Aorta (tissue), 5 donors: Measurements from ENCODE around the gene C10orf90. TPM values are rescaled to one million over a fixed set of nuclear protein-coding genes. Genes with fewer than 3 reads are reported as not detected.

ENCODE experiments used
- ATAC-seq: fragments of 200-7000 bp; cut with Tn5 transposase; one replicate; pipeline ENCODE4 v1.9.1; 2022; ENCODE audit warnings: moderate library complexity; ENCODE audit not compliant: low FRiP score
- DNase-seq, 2 donors: peaks; one replicate each; pipeline ENCODE4 v3.0.0-alpha.2; 2020
- H3K27ac ChIP-seq, 2 donors: one replicate each; pipeline ENCODE4 v1.5.1; 2013; ENCODE audit warnings: low read length in 2 of 2, mild to moderate bottlenecking in 2 of 2, moderate library complexity in 2 of 2, control low read depth in 1 of 2, inconsistent platforms in 1 of 2, low read depth in 1 of 2
- H3K27me3 ChIP-seq, 2 donors: one replicate each; pipeline ENCODE4 v1.6.1; 2013; ENCODE audit warnings: control low read depth in 1 of 2, low read length in 1 of 2, mild to moderate bottlenecking in 1 of 2, moderate library complexity in 1 of 2; ENCODE audit not compliant: insufficient read depth in 2 of 2, control insufficient read depth in 1 of 2
- H3K36me3 ChIP-seq, 2 donors: one replicate each; pipeline ENCODE4 v1.6.1; 2013; ENCODE audit warnings: control low read depth in 1 of 2, low read length in 1 of 2, mild to moderate bottlenecking in 1 of 2; ENCODE audit not compliant: insufficient read depth in 2 of 2, control insufficient read depth in 1 of 2
- H3K4me1 ChIP-seq, 2 donors: one replicate each; pipeline ENCODE4 v1.6.1; 2013; ENCODE audit warnings: low read length in 2 of 2, control low read depth in 1 of 2, mild to moderate bottlenecking in 1 of 2, moderate library complexity in 1 of 2; ENCODE audit not compliant: insufficient read depth in 2 of 2, control insufficient read depth in 1 of 2
- H3K4me3 ChIP-seq, 2 donors: one replicate each; pipeline ENCODE4 v1.5.1; 2013; ENCODE audit warnings: low read length in 2 of 2, control low read depth in 1 of 2, mild to moderate bottlenecking in 1 of 2
- H3K9me3 ChIP-seq: one replicate; pipeline ENCODE4 v1.6.1; 2013; ENCODE audit warnings: mild to moderate bottlenecking, low read length; ENCODE audit not compliant: control insufficient read depth
- WGBS, 2 donors: extraction: QIAGEN DNeasy Blood & Tissue Kit; methylation state at CpG; one replicate each; pipeline ENCODE4 v1.1.7; 2013; 5-methylcytosine and 5-hydroxymethylcytosine counted together
- intact Hi-C, 2 donors: fragments of 100-400 bp; cut with DNase I; formaldehyde crosslinking; loops; one replicate each; pipeline versions ENCODE4 v1.14.2 to v1.15.0; 2022
- polyA plus RNA-seq, 2 donors: library from polyadenylated mRNA; stranded (reverse); fragments of 200-250 nt; gene quantifications; one replicate each; pipeline ENCODE4 v1.2.3, GENCODE V29; 2013
- total RNA-seq, 2 donors: library from RNA; stranded (reverse); fragmentation: NEBNext Ultra II Directional; extraction: Animal tissue kit (Norgen Biotek cat#: 25700); gene quantifications; one replicate each; pipeline ENCODE4 v1.2.1, GENCODE V29; 2021
- donor health status: healthy with polysubstance abuse.
- donor health status: Bipolar disorder and iron deficiency.
- donor health status: DM: no; HTN: no; CAD: no.
- donor health status: DM: no; HTN: no; CAD: no.
- donor health status: DM: yes; HTN: yes; CAD: no.

The C10orf90 gene
- total and polyA plus RNA-seq, 4 donors, result not detected

DNA sequence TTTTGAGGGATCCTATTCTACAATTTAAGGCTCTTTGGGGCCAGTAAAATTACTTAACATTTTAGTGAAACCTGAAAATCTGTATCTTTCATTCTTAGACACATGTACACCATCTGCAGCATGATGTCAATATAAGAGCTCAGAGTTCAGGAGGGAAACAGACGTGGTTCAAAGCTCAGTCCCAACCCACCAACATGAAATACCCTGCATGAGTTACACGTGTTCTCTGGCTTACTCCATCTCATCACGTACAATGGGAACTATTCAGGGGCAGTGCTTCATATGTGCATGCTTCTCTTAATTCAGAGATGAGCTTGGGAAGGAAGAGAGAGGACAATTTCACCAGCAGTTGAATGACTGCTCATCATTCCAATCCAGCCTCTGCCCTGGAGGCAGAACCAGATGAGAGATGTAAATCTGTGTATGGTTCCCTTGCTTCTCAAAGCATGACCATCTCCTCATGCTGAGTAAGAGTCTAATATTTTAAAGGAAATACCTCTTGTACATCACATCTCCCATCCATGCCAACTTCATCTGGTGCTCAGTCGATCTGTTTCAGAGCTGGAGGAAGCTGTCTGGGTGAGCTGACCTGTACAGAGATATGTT is 253.2 kb downstream of the C10orf90 start:
- intact Hi-C loops, result no loop called here
- no peaks in the 10 kb centered on the region for H3K36me3 ChIP-seq
- H3K9me3 ChIP-seq, result peaks cover 4% of the 10 kb centered on the region
- no peak overlapping the region for H3K4me3 ChIP-seq
- H3K4me1 ChIP-seq, result no peaks in the 10 kb centered on the region
- DNase-seq (no peak), ATAC-seq (no peak)
- 75 to 77% methylated on average over 4 of the region's 4 CpGs for WGBS, 2 donors
- no peaks in the 10 kb centered on the region for H3K27me3 ChIP-seq
- H3K27ac ChIP-seq, result no peak overlapping the region

GRCh38 chr10:126409821-126410220 is 260.7 kb downstream of the C10orf90 start:
- H3K36me3 ChIP-seq, result no peaks in the 10 kb centered on the region
- H3K4me3 ChIP-seq, result no peak overlapping the region
- 82 to 87% methylated on average over 6 of the region's 6 CpGs for WGBS, 2 donors
- no peak for ATAC-seq
- no peaks in the 10 kb centered on the region for H3K4me1 ChIP-seq
- intact Hi-C loops, result no loop called here
- no peak overlapping the region for H3K27ac ChIP-seq
- no peaks in the 10 kb centered on the region for H3K27me3 ChIP-seq
- DNase-seq, result no peak
- no peaks in the 10 kb centered on the region for H3K9me3 ChIP-seq

- Histone ChIP-seq H3K4me1 (no peaks in the 10 kb centered on the region), H3K27me3 (no peaks in the 10 kb centered on the region), H3K4me3 (no peak overlapping the region), H3K36me3 (no peaks in the 10 kb centered on the region), H3K9me3 (no peaks in the 10 kb centered on the region), H3K27ac (no peak overlapping the region)
- ATAC-seq (no peak), DNase-seq (no peak)
- WGBS, 2 donors, result 67 to 68% methylated on average over 11 of the region's 11 CpGs
- intact Hi-C loops, result no loop called here
Measured at GRCh38 chr10:126408953-126409641, 261.4 kb downstream of the C10orf90 start.

DNA sequence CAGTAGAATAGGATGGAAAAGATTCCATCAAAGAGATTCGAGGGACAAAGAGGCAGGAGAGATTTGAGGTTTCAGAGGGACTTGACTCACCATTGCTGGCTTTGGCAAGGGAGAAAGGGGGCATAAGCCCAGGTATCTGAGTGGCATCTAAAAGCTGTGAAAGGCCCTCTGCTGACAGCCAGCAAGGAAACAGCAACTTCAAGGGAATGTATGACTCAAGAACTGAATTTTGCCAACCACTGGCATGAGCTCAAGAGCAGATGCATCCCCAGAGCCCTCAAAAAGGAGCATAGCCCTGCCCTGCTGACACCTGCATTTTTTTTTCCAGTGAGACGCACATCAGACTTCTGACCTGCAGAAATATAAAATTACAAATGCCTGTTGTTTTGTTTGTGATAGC is 262.7 kb downstream of the C10orf90 start:
- Histone ChIP-seq H3K4me3 (no peak overlapping the region), H3K9me3 (no peaks in the 10 kb centered on the region), H3K27ac (no peak overlapping the region), H3K27me3 (no peaks in the 10 kb centered on the region), H3K36me3 (no peaks in the 10 kb centered on the region), H3K4me1 (no peaks in the 10 kb centered on the region)
- DNase-seq (no peak), ATAC-seq (no peak)
- WGBS, 2 donors, result 68 to 74% methylated on average over 2 of the region's 2 CpGs
- intact Hi-C loops, result no loop called here

GRCh38 chr10:126405239-126405775 is 265.2 kb downstream of the C10orf90 start:
- Histone ChIP-seq H3K27ac (no peak overlapping the region), H3K36me3 (no peaks in the 10 kb centered on the region), H3K4me3 (no peak overlapping the region), H3K4me1 (no peaks in the 10 kb centered on the region), H3K27me3 (no peaks in the 10 kb centered on the region), H3K9me3 (no peaks in the 10 kb centered on the region)
- intact Hi-C loops, result no loop called here
- DNase-seq (no peak), ATAC-seq (no peak)
- 76 to 86% methylated on average over 6 of the region's 6 CpGs for WGBS, 2 donors

DNA sequence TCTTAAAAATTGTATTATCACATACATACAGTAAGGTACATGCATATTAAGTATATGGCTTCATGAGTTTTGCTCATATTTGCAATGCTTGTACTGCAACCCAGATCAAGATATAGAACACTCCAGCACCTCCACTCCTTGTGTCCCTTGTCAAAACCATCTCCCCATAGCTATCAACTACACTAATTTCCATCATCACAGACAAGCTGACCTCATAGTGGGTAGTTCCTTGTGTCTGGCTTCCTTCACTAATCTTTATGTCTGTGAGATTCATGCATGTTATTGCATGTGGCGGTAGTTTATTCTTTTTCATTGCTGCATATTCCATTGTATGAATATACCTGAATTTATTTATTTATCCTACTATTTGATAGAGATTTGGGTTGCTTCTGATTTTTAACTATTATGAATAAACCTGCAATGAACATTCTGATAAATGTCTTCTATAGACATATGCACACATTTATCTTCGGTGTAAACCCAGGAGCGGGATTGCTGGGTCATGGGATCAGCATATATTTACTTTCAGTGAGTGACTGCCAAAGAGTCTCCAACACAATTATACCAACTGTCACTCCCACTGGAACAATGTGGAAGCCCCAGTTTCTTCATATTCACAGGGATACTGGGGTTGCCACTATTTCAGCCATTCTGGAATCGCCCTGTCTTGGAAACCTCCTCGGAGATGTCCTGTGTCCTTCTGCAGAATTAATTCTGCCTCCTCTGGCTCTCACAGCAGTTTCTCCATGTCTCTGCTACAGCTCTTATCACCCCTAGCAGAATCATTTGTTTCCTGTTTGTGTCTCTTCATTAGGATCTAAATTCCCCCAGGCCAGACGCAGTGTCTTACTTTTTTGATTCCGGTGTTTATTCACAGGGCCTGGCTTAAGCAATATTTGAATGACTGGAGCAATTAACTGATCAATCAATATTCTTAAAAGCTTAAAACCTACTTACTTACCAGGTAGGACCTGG is 267.5 kb downstream of the C10orf90 start:
- Histone ChIP-seq H3K36me3 (no peaks in the 10 kb centered on the region), H3K27me3 (no peaks in the 10 kb centered on the region), H3K4me3 (no peak overlapping the region), H3K27ac (no peak overlapping the region), H3K9me3 (no peaks in the 10 kb centered on the region), H3K4me1 (no peaks in the 10 kb centered on the region)
- intact Hi-C loops, result no loop called here
- no peak for ATAC-seq
- no peak for DNase-seq
- 78 to 83% methylated on average over 7 of the region's 7 CpGs for WGBS, 2 donors

DNA sequence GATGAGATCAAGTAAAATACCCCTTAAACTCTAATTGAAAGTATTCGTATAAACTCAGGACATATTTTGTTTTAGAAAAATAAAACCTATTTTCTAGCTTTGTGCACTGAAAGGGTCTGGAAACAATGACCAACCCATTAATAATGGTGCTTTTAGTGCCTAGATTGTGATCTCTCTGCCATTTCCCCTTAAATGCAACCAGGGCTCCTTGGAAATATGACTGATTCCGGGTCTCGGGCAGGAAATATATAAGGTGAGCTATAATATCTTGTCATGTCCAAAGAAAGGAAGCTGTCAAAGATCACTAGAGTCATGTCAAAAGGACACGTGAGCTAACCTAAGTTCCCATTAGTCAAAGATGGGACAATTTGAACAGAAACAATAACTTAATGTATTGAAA is 269.9 kb downstream of the C10orf90 start:
- Histone ChIP-seq H3K36me3 (no peaks in the 10 kb centered on the region), H3K27me3 (no peaks in the 10 kb centered on the region), H3K27ac (no peak overlapping the region), H3K4me3 (no peak overlapping the region), H3K9me3 (no peaks in the 10 kb centered on the region), H3K4me1 (no peaks in the 10 kb centered on the region)
- WGBS, 2 donors, result 68 to 71% methylated on average over 4 of the region's 4 CpGs
- DNase-seq, result no peak
- intact Hi-C loops, result no loop called here
- no peak for ATAC-seq

DNA sequence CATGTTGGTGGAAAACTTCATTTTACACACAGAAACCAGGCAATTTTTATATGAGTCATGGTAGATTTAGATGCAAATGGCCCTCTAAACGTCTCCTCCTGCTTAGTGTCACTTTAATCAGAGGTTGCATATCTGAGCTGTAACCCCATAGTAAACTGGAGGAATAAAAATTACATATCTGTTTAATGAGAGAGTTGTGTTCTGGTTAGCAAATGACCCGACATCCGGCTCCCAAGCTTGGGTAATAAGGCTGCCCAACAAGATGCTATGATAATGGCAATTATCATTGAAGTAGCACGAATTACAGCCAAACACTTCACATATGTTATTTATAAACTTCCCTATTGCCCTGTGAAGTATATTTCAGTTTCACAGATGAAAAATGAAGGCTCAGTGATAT is 271.6 kb downstream of the C10orf90 start:
- ATAC-seq (no peak), DNase-seq (no peak)
- Histone ChIP-seq H3K27me3 (no peaks in the 10 kb centered on the region), H3K4me1 (no peaks in the 10 kb centered on the region), H3K36me3 (no peaks in the 10 kb centered on the region), H3K4me3 (no peak overlapping the region), H3K9me3 (no peaks in the 10 kb centered on the region), H3K27ac (no peak overlapping the region)
- intact Hi-C loops, result no loop called here
- WGBS, 2 donors, result 73 to 77% methylated on average over 4 of the region's 4 CpGs
